Measurements from ENCODE around the gene TULP4. TPM values are rescaled to one million over a fixed set of nuclear protein-coding genes. Genes with fewer than 3 reads are reported as not detected.

TULP4 gene
- total and polyA plus RNA-seq, 2 of the 8 experiments (the other 6 are each of a cell fraction or from before 2014, with no cell fraction given), result 7.7 to 51.6 TPM

DNA sequence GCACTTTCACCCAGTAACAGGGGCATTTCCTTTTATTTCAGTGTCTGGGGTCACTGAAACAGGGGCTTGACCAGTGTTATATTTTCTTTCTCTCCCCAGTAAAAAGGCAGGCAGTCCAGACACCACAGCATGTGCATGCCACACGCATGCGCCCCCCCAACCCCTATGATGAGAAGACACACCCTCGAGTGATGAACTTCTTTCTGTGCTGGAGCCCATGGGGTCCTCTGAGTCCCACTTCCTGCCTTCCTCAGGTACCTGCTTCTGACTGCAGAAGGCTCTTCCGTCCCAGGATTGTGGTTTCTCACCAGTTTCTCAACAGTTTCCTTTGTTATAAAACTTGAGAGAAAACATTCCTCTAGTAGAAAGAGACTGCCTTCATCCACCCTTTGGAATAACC is 201.9 kb downstream of the TULP4 start:
- Histone ChIP-seq H2BK20ac (ENCODE audit: low read length) (no peak overlapping the region), H4K8ac (ENCODE audit: extremely low read depth, insufficient read depth, low read length) (no peak overlapping the region), H3K79me1 (ENCODE audit: low read depth, low read length) (no peaks in the 10 kb centered on the region), H3K27ac (ENCODE audit: low read depth, low read length) (no peak overlapping the region), H3K27me3 (replicated peaks in 1 of 4; ENCODE audit: control insufficient read depth in 3 of 4, extremely low read depth in 1 of 4, insufficient read depth in 3 of 4, low read length in 3 of 4) (no peaks in the 10 kb centered on the region), H3K9ac (replicated peaks in 1 of 4; ENCODE audit: extremely low read depth in 1 of 4, low read depth in 3 of 4, low read length in 3 of 4) (no peak overlapping the region; a peak in 1 of 7 replicates), H4K91ac (replicated peaks; ENCODE audit: insufficient read length, low read length) (no peak overlapping the region), H2BK5ac (ENCODE audit: low read depth, low read length) (no peak overlapping the region), H2AFZ (ENCODE audit: low read length) (no peak overlapping the region), H3K4ac (replicated peaks; ENCODE audit: insufficient read length, low read depth, low read length) (no peak overlapping the region), H3K14ac (ENCODE audit: insufficient read length) (no peak overlapping the region), H2AK5ac (ENCODE audit: low read depth, low read length) (no peak overlapping the region), H3K36me3 (ENCODE audit: control insufficient read depth in 2 of 4, insufficient read depth in 4 of 4, low read length in 3 of 4) (no peaks in the 10 kb centered on the region), H3K4me2 (ENCODE audit: insufficient read depth in 1 of 2, low read depth in 2 of 2, low read length in 2 of 2) (no peak overlapping the region), H2BK120ac (replicated peaks; ENCODE audit: low read depth, low read length) (no peak overlapping the region), H3K9me3 (ENCODE audit: insufficient read depth in 2 of 2, low read depth in 1 of 2, low read length in 1 of 2) (no peaks in the 10 kb centered on the region), H3K23ac (ENCODE audit: insufficient read length) (no peak overlapping the region), H3K23me2 (ENCODE audit: low read depth, low read length) (no peaks in the 10 kb centered on the region), H4K5ac (ENCODE audit: insufficient read length, low read depth, low read length) (no peak overlapping the region), H2BK12ac (ENCODE audit: low read depth, low read length) (no peak overlapping the region), H3K4me1 (replicated peaks in 1 of 4; ENCODE audit: control insufficient read depth in 3 of 4, insufficient read depth in 4 of 4, low read length in 3 of 4) (peaks cover 0 to 5% (median 4%) of the 10 kb centered on the region in 4 experiments; a peak in 4 of 7 replicates), H3K18ac (ENCODE audit: extremely low read depth, low read length) (no peak overlapping the region), H2BK15ac (ENCODE audit: low read length) (no peak overlapping the region), H3K56ac (replicated peaks; ENCODE audit: insufficient read length, low read depth, low read length) (no peak overlapping the region), H3K79me2 (ENCODE audit: control insufficient read depth in 1 of 2, insufficient read depth in 2 of 2, low read length in 2 of 2) (no peaks in the 10 kb centered on the region), H3K4me3 (ENCODE audit: extremely low read depth in 1 of 4, insufficient read depth in 2 of 4, low read depth in 3 of 4, low read length in 4 of 4) (no peak overlapping the region), H4K20me1 (replicated peaks in 1 of 2; ENCODE audit: control insufficient read depth in 1 of 2, insufficient read depth in 2 of 2, low read length in 2 of 2) (no peaks in the 10 kb centered on the region)
- FAIRE-seq (no peak), DNase-seq (ENCODE audit: low read depth in 1 of 2, low spot score in 2 of 2) (no peak)
- WGBS, 2 experiments (ENCODE audit: extremely low coverage in 1 of 2, insufficient coverage in 1 of 2, insufficient read length in 1 of 2, insufficient replicate concordance in 2 of 2, low coverage in 1 of 2, low lambda C conversion rate in 2 of 2, missing lambda C conversion rate in 1 of 2), result 82% methylated on average over 4 of the region's 4 CpGs; no CpG with 5 or more reads in 1 of the 2 experiments
- no peak for TF ChIP-seq RFX5 (IDR thresholded peaks at IDR 0.05; ENCODE audit: borderline replicate concordance, low read depth, low read length)
- TF ChIP-seq TAF7 (optimal IDR thresholded peaks at IDR 0.05; ENCODE audit: borderline replicate concordance, low read depth, low read length), result no peak
- no peak for TF ChIP-seq RXRA (IDR thresholded peaks at IDR 0.05; ENCODE audit: insufficient read depth, low read depth, low read length)
- no peak for TF ChIP-seq TAF1 (IDR thresholded peaks at IDR 0.05; ENCODE audit: low read depth, low read length)
- no peak for TF ChIP-seq SP2 (IDR thresholded peaks at IDR 0.05; ENCODE audit: low read length)
- no peak for TF ChIP-seq CTBP2 (IDR thresholded peaks at IDR 0.05; ENCODE audit: borderline replicate concordance, insufficient read depth, insufficient read length, low read length)
- TF ChIP-seq JUND (IDR thresholded peaks at IDR 0.05; ENCODE audit: low read length), result no peak
- TF ChIP-seq CEBPB (IDR thresholded peaks at IDR 0.05; ENCODE audit: low read depth, low read length), result no peak
- TF ChIP-seq, protein P1, sequence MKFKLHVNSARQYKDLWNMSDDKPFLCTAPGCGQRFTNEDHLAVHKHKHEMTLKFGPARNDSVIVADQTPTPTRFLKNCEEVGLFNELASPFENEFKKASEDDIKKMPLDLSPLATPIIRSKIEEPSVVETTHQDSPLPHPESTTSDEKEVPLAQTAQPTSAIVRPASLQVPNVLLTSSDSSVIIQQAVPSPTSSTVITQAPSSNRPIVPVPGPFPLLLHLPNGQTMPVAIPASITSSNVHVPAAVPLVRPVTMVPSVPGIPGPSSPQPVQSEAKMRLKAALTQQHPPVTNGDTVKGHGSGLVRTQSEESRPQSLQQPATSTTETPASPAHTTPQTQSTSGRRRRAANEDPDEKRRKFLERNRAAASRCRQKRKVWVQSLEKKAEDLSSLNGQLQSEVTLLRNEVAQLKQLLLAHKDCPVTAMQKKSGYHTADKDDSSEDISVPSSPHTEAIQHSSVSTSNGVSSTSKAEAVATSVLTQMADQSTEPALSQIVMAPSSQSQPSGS (IDR thresholded peaks at IDR 0.05; ENCODE audit: low read length), result no peak
- TF ChIP-seq EGR1 (IDR thresholded peaks at IDR 0.05; ENCODE audit: borderline replicate concordance, low read depth, low read length), result no peak
- CTCF ChIA-PET (ENCODE audit: partially characterized antibody), result interaction anchor here (0.6 to 1.7 kb wide), 10 partner anchors 9 to 299 kb away, joined by 3 to 5 read pairs (median 4); no protein-coding TSS in a partner anchor
- POLR2A ChIA-PET (ENCODE audit: partially characterized antibody), result no interaction called here
